ENCODE data around the gene MPPED2. TPM values are rescaled to one million over a fixed set of nuclear protein-coding genes. Genes with fewer than 3 reads are reported as not detected.

The MPPED2 gene
- total RNA-seq, 2 donors from 2014 or later: 0.57 to 1.8 TPM

DNA sequence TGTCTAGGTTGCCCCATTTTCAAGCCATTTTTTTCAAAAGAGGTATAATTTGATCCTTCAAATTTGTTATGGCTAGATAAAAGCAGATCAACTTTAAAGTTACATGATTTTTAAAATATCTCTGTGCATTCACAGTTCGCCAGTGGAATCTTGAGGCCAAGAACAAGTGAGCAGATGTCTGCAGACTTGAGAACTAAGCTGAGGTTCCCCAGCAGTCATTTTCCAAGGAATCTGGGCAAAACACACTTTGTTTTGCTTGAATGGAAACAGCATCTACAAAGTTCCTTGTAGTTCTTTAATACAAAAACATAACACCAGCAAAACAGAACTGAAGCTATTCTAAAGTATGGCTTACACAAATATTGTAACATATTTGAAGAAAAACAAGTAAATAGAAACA lies 7.7 kb downstream of the MPPED2 start:
- Histone ChIP-seq H3K27me3 (no peaks in the 10 kb centered on the region), H3K4me3 (no peak overlapping the region), H3K4me1 (no peaks in the 10 kb centered on the region), H3K9ac (ENCODE audit: low read depth in 2 of 2, low read length in 2 of 2) (no peak overlapping the region), H3K27ac (no peak overlapping the region), H3K9me3 (no peaks in the 10 kb centered on the region), H3K36me3 (no peaks in the 10 kb centered on the region)
- intact Hi-C loops (cut with DNase I): no loop called here
- DNase-seq: no peak
- no peak for TF ChIP-seq CTCF (IDR thresholded peaks at IDR 0.05)

DNA sequence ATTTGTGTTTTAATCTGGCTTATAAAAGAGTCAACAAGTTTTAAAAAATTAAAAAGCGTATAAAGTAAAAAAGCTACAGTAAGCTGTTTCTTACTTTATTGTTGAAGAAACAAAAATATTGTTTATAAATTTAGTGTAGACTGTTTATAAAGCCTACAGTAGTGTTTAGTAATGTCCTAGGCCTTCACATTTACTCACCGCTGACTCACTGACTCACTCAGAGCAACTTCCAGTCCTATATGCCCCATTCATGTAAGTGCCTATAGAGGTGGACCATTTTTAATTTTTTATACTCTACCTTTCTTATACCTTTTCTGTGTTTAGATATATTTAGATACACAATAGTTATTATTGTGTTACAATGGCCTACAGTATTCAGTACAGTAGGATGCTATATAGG lies 12.2 kb downstream of the MPPED2 start:
- no peak for DNase-seq
- intact Hi-C loops (cut with DNase I): no loop called here
- no peak overlapping the region for H3K9ac ChIP-seq (ENCODE audit: low read depth in 2 of 2, low read length in 2 of 2)
- no peak for TF ChIP-seq CTCF (IDR thresholded peaks at IDR 0.05)
- H3K4me3 ChIP-seq: no peak overlapping the region
- no peaks in the 10 kb centered on the region for H3K9me3 ChIP-seq
- no peaks in the 10 kb centered on the region for H3K4me1 ChIP-seq
- no peaks in the 10 kb centered on the region for H3K27me3 ChIP-seq
- no peaks in the 10 kb centered on the region for H3K36me3 ChIP-seq
- H3K27ac ChIP-seq: no peak overlapping the region

- TF ChIP-seq CTCF (IDR thresholded peaks at IDR 0.05): no peak
Observed at GRCh38 chr11:30568931-30569330, 17.2 kb downstream of the MPPED2 start.

GRCh38 chr11:30567644-30568043 lies 18.5 kb downstream of the MPPED2 start:
- intact Hi-C loops (cut with DNase I): no loop called here
- no peaks in the 10 kb centered on the region for H3K4me1 ChIP-seq
- no peak overlapping the region for H3K27ac ChIP-seq
- no peaks in the 10 kb centered on the region for H3K36me3 ChIP-seq
- H3K4me3 ChIP-seq: no peak overlapping the region
- TF ChIP-seq CTCF (IDR thresholded peaks at IDR 0.05): no peak
- H3K9me3 ChIP-seq: no peaks in the 10 kb centered on the region
- no peaks in the 10 kb centered on the region for H3K27me3 ChIP-seq
- no peak for DNase-seq
- no peak overlapping the region for H3K9ac ChIP-seq (ENCODE audit: low read depth in 2 of 2, low read length in 2 of 2)

More at GRCh38 chr11:30568931-30569330, 17.2 kb downstream of the MPPED2 start:
- no peaks in the 10 kb centered on the region for H3K4me1 ChIP-seq
- DNase-seq: no peak
- H3K9ac ChIP-seq (ENCODE audit: low read depth in 2 of 2, low read length in 2 of 2): no peak overlapping the region
- H3K9me3 ChIP-seq: no peaks in the 10 kb centered on the region
- H3K36me3 ChIP-seq: no peaks in the 10 kb centered on the region
- no peak overlapping the region for H3K27ac ChIP-seq
- H3K27me3 ChIP-seq: no peaks in the 10 kb centered on the region
- intact Hi-C loops (cut with DNase I): no loop called here
- no peak overlapping the region for H3K4me3 ChIP-seq

DNA sequence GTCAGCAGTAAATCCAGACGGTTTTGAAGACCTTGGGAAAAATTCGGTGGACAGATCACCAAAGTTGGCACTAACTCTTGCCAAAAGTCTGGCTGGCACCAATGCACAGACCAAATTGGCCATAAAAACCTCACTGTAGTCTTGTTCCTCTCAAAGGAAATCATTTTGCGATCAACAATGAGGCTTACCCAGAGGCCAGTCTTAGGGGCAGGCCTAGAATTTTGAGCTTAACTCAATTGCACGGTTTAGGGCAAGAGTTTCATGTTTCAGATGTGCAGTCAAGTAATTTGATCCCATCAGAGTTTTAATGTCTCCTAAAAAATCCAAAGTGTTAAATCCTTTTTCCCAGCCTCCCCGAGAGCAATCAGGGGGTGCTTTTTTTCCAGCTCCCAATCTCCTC lies 19.0 kb downstream of the MPPED2 start:
- H3K36me3 ChIP-seq: no peaks in the 10 kb centered on the region
- no peak overlapping the region for H3K4me3 ChIP-seq
- no peaks in the 10 kb centered on the region for H3K9me3 ChIP-seq
- no peak for TF ChIP-seq CTCF (IDR thresholded peaks at IDR 0.05)
- H3K9ac ChIP-seq (ENCODE audit: low read depth in 2 of 2, low read length in 2 of 2): no peak overlapping the region
- H3K4me1 ChIP-seq: no peaks in the 10 kb centered on the region
- H3K27ac ChIP-seq: no peak overlapping the region
- H3K27me3 ChIP-seq: no peaks in the 10 kb centered on the region
- no peak for DNase-seq
- intact Hi-C loops (cut with DNase I): no loop called here

GRCh38 chr11:30566482-30566881 lies 19.7 kb downstream of the MPPED2 start:
- no peak overlapping the region for H3K27ac ChIP-seq
- no peak for TF ChIP-seq CTCF (IDR thresholded peaks at IDR 0.05)
- no peaks in the 10 kb centered on the region for H3K36me3 ChIP-seq
- intact Hi-C loops (cut with DNase I): no loop called here
- no peaks in the 10 kb centered on the region for H3K9me3 ChIP-seq
- no peaks in the 10 kb centered on the region for H3K4me1 ChIP-seq
- no peak overlapping the region for H3K4me3 ChIP-seq
- DNase-seq: no peak
- no peaks in the 10 kb centered on the region for H3K27me3 ChIP-seq
- no peak overlapping the region for H3K9ac ChIP-seq (ENCODE audit: low read depth in 2 of 2, low read length in 2 of 2)
